ENCODE results near the gene STYXL2.

Gene STYXL2

DNA sequence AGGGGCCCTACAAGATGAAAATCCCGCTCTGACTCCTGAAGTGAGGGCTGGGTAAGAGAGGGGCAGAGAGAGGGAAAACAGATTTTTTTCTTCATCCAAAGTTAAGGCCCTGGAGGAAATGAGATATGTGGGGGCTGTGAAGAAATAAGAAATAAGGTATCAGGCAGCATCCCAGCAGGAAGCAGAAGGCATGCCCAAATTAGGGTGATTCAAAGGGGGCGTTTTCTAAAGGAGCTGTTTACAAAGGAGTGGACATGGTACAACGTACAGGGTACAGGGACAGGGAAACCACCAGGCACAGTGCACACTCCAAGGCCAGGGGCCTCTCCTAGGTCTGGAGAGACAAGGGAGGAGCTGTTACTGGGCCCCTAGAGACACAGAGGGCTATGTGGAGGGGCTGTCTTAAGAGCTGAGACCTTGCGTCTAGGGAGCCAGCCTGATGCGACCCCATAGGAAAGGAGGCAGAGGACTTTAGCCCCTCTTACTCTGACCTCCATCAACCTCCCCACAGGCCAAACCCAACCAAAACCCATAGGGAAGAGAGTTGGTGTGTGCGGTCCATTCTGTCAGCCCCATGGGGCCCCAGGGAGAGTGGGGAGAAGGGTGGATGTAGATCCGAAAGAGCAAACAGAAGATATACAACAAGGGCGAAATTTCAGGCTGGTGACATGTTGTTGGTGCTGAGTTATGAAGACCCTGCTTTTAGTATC is 38.6 kb downstream of the STYXL2 start:
- DNase-seq (ENCODE audit: extremely low read depth, low read depth) = no peak

DNA sequence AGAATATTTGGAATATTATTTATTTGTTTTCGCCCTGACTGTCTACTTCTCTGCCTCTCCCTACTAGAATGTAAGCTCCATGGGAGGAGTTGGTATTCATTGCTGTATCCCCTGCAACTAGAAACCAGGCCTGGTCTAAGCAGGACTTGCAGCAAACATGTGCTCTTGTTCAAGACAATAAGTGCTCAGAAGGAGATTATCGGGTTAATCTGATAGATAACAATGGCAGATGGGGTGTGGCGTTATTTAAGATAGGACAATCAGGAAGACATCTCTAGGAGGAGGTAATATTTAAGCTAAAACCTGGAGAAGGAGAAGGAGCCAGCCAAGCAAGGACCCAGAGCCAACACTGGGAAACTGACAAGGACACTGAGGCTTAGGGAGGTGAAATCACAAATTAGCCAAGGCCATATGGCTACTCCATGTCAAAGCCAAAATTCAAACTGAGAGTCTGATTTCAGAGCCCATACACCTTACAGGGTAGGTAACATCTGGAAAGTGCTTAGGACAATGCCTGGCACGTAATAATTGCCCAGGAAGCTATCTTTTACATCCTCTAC is 41.5 kb downstream of the STYXL2 start:
- TF ChIP-seq, protein P1, sequence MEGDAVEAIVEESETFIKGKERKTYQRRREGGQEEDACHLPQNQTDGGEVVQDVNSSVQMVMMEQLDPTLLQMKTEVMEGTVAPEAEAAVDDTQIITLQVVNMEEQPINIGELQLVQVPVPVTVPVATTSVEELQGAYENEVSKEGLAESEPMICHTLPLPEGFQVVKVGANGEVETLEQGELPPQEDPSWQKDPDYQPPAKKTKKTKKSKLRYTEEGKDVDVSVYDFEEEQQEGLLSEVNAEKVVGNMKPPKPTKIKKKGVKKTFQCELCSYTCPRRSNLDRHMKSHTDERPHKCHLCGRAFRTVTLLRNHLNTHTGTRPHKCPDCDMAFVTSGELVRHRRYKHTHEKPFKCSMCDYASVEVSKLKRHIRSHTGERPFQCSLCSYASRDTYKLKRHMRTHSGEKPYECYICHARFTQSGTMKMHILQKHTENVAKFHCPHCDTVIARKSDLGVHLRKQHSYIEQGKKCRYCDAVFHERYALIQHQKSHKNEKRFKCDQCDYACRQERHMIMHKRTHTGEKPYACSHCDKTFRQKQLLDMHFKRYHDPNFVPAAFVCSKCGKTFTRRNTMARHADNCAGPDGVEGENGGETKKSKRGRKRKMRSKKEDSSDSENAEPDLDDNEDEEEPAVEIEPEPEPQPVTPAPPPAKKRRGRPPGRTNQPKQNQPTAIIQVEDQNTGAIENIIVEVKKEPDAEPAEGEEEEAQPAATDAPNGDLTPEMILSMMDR (IDR thresholded peaks at IDR 0.05; ENCODE audit: low read depth, low read length) = no peak
- no peak for DNase-seq (ENCODE audit: extremely low read depth, low read depth)

More for the DNA sequence above, 38.6 kb downstream of the STYXL2 start:
- TF ChIP-seq, protein P1 (IDR thresholded peaks at IDR 0.05; ENCODE audit: low read depth, low read length) = no peak

DNA sequence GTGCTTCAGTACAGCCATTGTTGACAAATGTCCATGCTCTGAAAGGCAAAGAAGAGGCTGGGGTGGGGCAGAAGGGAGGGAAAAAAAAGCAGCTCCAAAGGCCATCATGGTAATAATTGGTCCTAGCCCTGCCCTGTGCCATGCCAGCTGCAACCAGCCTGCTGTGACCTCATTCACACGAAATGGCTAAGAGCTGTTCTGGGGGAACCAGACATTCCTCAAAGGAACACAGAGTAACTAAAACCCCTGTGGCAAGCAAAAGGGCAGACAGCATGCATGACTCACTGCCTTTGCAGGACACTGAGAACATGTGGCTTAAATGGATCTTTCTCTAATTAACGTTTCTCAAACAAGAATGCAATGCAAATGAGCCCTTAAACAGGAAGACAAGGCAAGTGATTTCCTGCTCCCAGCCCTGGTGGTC is 42.3 kb downstream of the STYXL2 start:
- TF ChIP-seq, protein P1 (IDR thresholded peaks at IDR 0.05; ENCODE audit: low read depth, low read length) = no peak
- DNase-seq (ENCODE audit: extremely low read depth, low read depth) = no peak

DNA sequence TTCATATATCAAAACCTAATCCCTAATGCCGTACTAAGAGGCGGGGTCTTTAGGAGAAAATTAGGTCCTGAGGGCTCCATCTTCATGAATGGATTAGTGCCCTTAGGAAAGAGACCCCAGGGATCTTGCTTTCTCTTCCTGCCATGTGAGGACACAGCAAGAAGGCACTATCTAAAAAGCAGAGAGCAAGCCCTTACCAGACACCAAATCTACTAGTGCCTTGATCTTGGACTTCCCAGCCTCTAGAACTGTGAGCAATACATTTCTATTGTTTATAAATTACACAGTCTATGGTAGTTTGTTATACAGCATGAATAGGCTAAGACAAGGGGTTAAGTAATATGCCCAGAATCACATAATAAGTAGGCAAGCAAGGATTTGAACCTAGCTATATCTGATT is 42.9 kb downstream of the STYXL2 start:
- DNase-seq (ENCODE audit: extremely low read depth, low read depth) = no peak
- TF ChIP-seq, protein P1 (IDR thresholded peaks at IDR 0.05; ENCODE audit: low read depth, low read length) = no peak

DNA sequence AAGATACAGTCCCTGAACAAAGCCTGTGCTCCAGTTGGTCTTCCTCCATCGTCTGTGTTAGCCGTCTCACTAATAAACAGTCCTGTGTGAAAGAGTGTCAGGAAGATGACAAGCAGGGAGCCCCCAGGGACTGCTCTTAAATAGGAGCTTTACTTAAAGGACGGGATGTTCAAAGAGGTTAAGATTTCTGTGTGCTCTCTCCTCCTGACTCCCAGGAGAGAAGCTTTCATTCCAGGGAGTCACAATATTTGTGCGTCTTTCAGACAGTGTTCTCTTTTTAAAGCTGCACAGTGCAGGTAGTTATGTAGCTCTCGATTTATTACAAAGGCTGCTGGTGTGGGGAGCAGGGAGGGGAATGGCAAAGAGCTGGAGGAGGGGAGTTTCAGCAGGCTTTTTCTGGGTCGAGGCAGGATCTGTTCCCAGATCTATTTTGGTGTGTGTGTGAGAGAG is 43.5 kb downstream of the STYXL2 start:
- TF ChIP-seq, protein P1 (IDR thresholded peaks at IDR 0.05; ENCODE audit: low read depth, low read length) = no peak
- DNase-seq (ENCODE audit: extremely low read depth, low read depth) = no peak

DNA sequence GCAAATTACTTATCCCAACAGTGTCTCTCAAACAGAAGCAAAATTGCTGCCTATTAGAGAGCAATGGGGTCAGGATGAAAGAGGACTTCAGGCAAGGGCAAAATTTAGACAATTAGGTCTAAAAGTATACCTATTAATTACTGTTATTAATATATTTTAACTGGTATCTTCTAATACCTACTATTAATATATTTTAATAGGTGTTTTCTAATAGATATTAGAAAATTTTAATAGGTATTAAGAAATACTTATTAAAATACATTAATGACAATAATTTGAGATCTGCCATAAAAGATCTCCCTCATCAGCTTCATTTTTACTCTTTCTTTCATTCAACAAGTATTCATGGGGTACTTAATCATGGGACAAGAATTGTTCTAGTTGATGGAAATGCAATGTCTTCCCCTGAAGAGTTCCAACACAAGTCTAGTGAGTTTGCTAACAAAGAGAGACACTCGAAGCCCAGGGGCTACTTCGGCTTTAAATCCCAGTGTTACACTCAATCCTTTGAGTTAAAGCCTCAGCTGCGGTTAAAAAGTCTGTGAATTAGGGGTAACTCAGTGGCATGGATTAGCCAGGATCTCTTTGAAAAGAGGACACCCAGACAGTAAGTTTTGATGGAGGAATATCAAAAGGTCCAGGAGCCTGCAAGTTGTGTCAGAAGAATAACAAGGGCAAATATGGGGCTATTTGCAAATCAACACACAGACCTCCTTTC is 44.1 kb downstream of the STYXL2 start:
- TF ChIP-seq, protein P1 (IDR thresholded peaks at IDR 0.05; ENCODE audit: low read depth, low read length) = no peak
- no peak for DNase-seq (ENCODE audit: extremely low read depth, low read depth)

DNA sequence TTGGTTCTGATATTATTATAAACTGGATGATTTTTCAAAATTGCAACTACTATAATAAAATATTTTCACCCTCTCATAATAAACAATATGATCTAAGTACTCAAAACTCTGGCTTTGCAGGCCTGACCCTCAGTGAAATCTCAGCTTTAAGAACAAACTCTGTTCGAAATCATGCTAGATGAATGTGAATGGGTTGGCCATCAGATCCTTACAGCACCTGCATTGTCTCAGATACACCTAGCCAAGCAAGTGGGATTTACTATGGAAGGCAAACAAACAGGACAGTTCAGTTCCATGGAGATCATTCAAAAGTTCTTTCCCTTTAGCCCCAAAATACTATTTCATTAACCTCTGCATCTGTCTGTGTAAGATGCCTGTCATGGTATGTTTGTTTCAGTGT is 44.8 kb downstream of the STYXL2 start:
- no peak for DNase-seq (ENCODE audit: extremely low read depth, low read depth)
- TF ChIP-seq, protein P1 (IDR thresholded peaks at IDR 0.05; ENCODE audit: low read depth, low read length) = no peak

Measured in AG09319 (cell line).